ENCODE results near the gene TRIM13.
"Not testable (repeated sequence)": the region's sequence is repeated elsewhere in the genome, so short reads cannot be mapped to it uniquely, and the experiment has no call there.

Gene TRIM13

GRCh38 chr13:49976314-49977258 lies 20.3 kb upstream of the TRIM13 start:
- no peaks in the 10 kb centered on the region for H3K36me3 ChIP-seq (ENCODE audit: insufficient read depth, low read depth, low read length)
- no peaks in the 10 kb centered on the region for H3K9me3 ChIP-seq (ENCODE audit: insufficient read depth, low read depth, low read length)
- H3K4me3 ChIP-seq (ENCODE audit: low read length), result no peak overlapping the region
- H3K4me1 ChIP-seq (ENCODE audit: insufficient read depth, low read length), result no peaks in the 10 kb centered on the region
- no peaks in the 10 kb centered on the region for H3K27me3 ChIP-seq (ENCODE audit: insufficient read depth, low read length)
- H3K9ac ChIP-seq (ENCODE audit: low read depth, low read length), result no peak overlapping the region
- H3K27ac ChIP-seq (ENCODE audit: low read length), result no peak overlapping the region

- Histone ChIP-seq H3K27me3 (ENCODE audit: insufficient read depth, low read length) (no peaks in the 10 kb centered on the region), H3K9ac (ENCODE audit: low read depth, low read length) (no peak overlapping the region), H3K36me3 (ENCODE audit: insufficient read depth, low read depth, low read length) (no peaks in the 10 kb centered on the region), H3K4me3 (ENCODE audit: low read length) (no peak overlapping the region), H3K4me1 (ENCODE audit: insufficient read depth, low read length) (no peaks in the 10 kb centered on the region), H3K9me3 (ENCODE audit: insufficient read depth, low read depth, low read length) (no peaks in the 10 kb centered on the region), H3K27ac (ENCODE audit: low read length) (no peak overlapping the region)
Measured at GRCh38 chr13:49977992-49978391, 18.9 kb upstream of the TRIM13 start.

- no peak overlapping the region for H3K27ac ChIP-seq (ENCODE audit: low read length)
- H3K9ac ChIP-seq (ENCODE audit: low read depth, low read length), result no peak overlapping the region
- H3K4me3 ChIP-seq (ENCODE audit: low read length), result no peak overlapping the region
- no peaks in the 10 kb centered on the region for H3K27me3 ChIP-seq (ENCODE audit: insufficient read depth, low read length)
- H3K36me3 ChIP-seq (ENCODE audit: insufficient read depth, low read depth, low read length), result no peaks in the 10 kb centered on the region
- H3K4me1 ChIP-seq (ENCODE audit: insufficient read depth, low read length), result no peaks in the 10 kb centered on the region
- H3K9me3 ChIP-seq (ENCODE audit: insufficient read depth, low read depth, low read length), result no peaks in the 10 kb centered on the region
Measured at GRCh38 chr13:49980266-49980665, 16.6 kb upstream of the TRIM13 start.

- H3K4me3 ChIP-seq (ENCODE audit: low read length), result no peak overlapping the region
- H3K36me3 ChIP-seq (ENCODE audit: insufficient read depth, low read depth, low read length), result no peaks in the 10 kb centered on the region
- H3K9ac ChIP-seq (ENCODE audit: low read depth, low read length), result no peak overlapping the region
- no peaks in the 10 kb centered on the region for H3K27me3 ChIP-seq (ENCODE audit: insufficient read depth, low read length)
- H3K4me1 ChIP-seq (ENCODE audit: insufficient read depth, low read length), result no peaks in the 10 kb centered on the region
- H3K9me3 ChIP-seq (ENCODE audit: insufficient read depth, low read depth, low read length), result no peaks in the 10 kb centered on the region
- no peak overlapping the region for H3K27ac ChIP-seq (ENCODE audit: low read length)
Measured at GRCh38 chr13:49985129-49985528, 11.7 kb upstream of the TRIM13 start.

GRCh38 chr13:49986471-49986870 lies 10.4 kb upstream of the TRIM13 start:
- Histone ChIP-seq H3K9me3 (ENCODE audit: insufficient read depth, low read depth, low read length) (no peaks in the 10 kb centered on the region), H3K27ac (ENCODE audit: low read length) (no peak overlapping the region), H3K4me3 (ENCODE audit: low read length) (no peak overlapping the region), H3K9ac (ENCODE audit: low read depth, low read length) (no peak overlapping the region), H3K4me1 (ENCODE audit: insufficient read depth, low read length) (no peaks in the 10 kb centered on the region), H3K27me3 (ENCODE audit: insufficient read depth, low read length) (no peaks in the 10 kb centered on the region), H3K36me3 (ENCODE audit: insufficient read depth, low read depth, low read length) (no peaks in the 10 kb centered on the region)

GRCh38 chr13:49990612-49991011 lies 6.2 kb upstream of the TRIM13 start:
- H3K27me3 ChIP-seq (ENCODE audit: insufficient read depth, low read length); H3K36me3 ChIP-seq (ENCODE audit: insufficient read depth, low read depth, low read length); H3K9ac ChIP-seq (ENCODE audit: low read depth, low read length); H3K9me3 ChIP-seq (ENCODE audit: insufficient read depth, low read depth, low read length); H3K27ac ChIP-seq (ENCODE audit: low read length); H3K4me1 ChIP-seq (ENCODE audit: insufficient read depth, low read length); H3K4me3 ChIP-seq (ENCODE audit: low read length): not testable (repeated sequence)

- peaks cover 7% of the 10 kb centered on the region; the same call in 1 of the 2 replicates for H3K27me3 ChIP-seq (ENCODE audit: insufficient read depth, low read length)
Measured at GRCh38 chr13:49993111-49993510, 3.7 kb upstream of the TRIM13 start.

GRCh38 chr13:49993666-49994065 lies 3.2 kb upstream of the TRIM13 start:
- Histone ChIP-seq H3K4me3 (ENCODE audit: low read length) (no peak overlapping the region), H3K27me3 (ENCODE audit: insufficient read depth, low read length) (peaks cover 7% of the 10 kb centered on the region; the same call in 1 of the 2 replicates), H3K9ac (ENCODE audit: low read depth, low read length) (no peak overlapping the region), H3K4me1 (ENCODE audit: insufficient read depth, low read length) (peaks cover 13% of the 10 kb centered on the region; the same call in 1 of the 2 replicates), H3K9me3 (ENCODE audit: insufficient read depth, low read depth, low read length) (no peaks in the 10 kb centered on the region), H3K27ac (ENCODE audit: low read length) (no peak overlapping the region), H3K36me3 (ENCODE audit: insufficient read depth, low read depth, low read length) (peaks cover 13% of the 10 kb centered on the region)

More at GRCh38 chr13:49993111-49993510, 3.7 kb upstream of the TRIM13 start:
- Histone ChIP-seq H3K9me3 (ENCODE audit: insufficient read depth, low read depth, low read length) (no peaks in the 10 kb centered on the region), H3K4me3 (ENCODE audit: low read length) (no peak overlapping the region), H3K4me1 (ENCODE audit: insufficient read depth, low read length) (peaks cover 10% of the 10 kb centered on the region; the same call in 1 of the 2 replicates), H3K27ac (ENCODE audit: low read length) (no peak overlapping the region), H3K36me3 (ENCODE audit: insufficient read depth, low read depth, low read length) (peaks cover 8% of the 10 kb centered on the region), H3K9ac (ENCODE audit: low read depth, low read length) (no peak overlapping the region)

GRCh38 chr13:49995625-49996101 lies 1.2 kb upstream of the TRIM13 start:
- Histone ChIP-seq H3K36me3 (ENCODE audit: insufficient read depth, low read depth, low read length) (peaks cover 30% of the 10 kb centered on the region), H3K4me3 (ENCODE audit: low read length) (peak overlapping the region; percentile 82), H3K27me3 (ENCODE audit: insufficient read depth, low read length) (peaks cover 7% of the 10 kb centered on the region; the same call in 1 of the 2 replicates), H3K4me1 (ENCODE audit: insufficient read depth, low read length) (peaks cover 25% of the 10 kb centered on the region; the same call in 1 of the 2 replicates), H3K9ac (ENCODE audit: low read depth, low read length) (peak overlapping the region; percentile 80; the same call in 1 of the 2 replicates), H3K27ac (ENCODE audit: low read length) (no peak overlapping the region), H3K9me3 (ENCODE audit: insufficient read depth, low read depth, low read length) (no peaks in the 10 kb centered on the region)

GRCh38 chr13:49996161-49996915 lies 504 bp upstream of the TRIM13 start:
- peaks cover 37% of the 10 kb centered on the region for H3K36me3 ChIP-seq (ENCODE audit: insufficient read depth, low read depth, low read length)
- H3K9ac ChIP-seq (ENCODE audit: low read depth, low read length), result peak overlapping the region; percentile 80
- H3K4me1 ChIP-seq (ENCODE audit: insufficient read depth, low read length), result peaks cover 25% of the 10 kb centered on the region; the same call in 1 of the 2 replicates
- H3K27me3 ChIP-seq (ENCODE audit: insufficient read depth, low read length), result peaks cover 7% of the 10 kb centered on the region; the same call in 1 of the 2 replicates
- H3K4me3 ChIP-seq (ENCODE audit: low read length), result peak overlapping the region; percentile 82
- H3K9me3 ChIP-seq (ENCODE audit: insufficient read depth, low read depth, low read length), result no peaks in the 10 kb centered on the region
- no peak overlapping the region for H3K27ac ChIP-seq (ENCODE audit: low read length)

- Histone ChIP-seq H3K4me1 (ENCODE audit: insufficient read depth, low read length) (peaks cover 25% of the 10 kb centered on the region; the same call in 1 of the 2 replicates), H3K27ac (ENCODE audit: low read length) (peak overlapping the region; percentile 92), H3K36me3 (ENCODE audit: insufficient read depth, low read depth, low read length) (peaks cover 53% of the 10 kb centered on the region), H3K27me3 (ENCODE audit: insufficient read depth, low read length) (peaks cover 7% of the 10 kb centered on the region; the same call in 1 of the 2 replicates), H3K4me3 (ENCODE audit: low read length) (peak overlapping the region; percentile 100), H3K9ac (ENCODE audit: low read depth, low read length) (peak overlapping the region; percentile 99), H3K9me3 (ENCODE audit: insufficient read depth, low read depth, low read length) (no peaks in the 10 kb centered on the region)
Measured at GRCh38 chr13:49997955-49998354, 1.1 kb downstream of the TRIM13 start.

All from iPS-20b (cell line).